SK-N-SH treated with all-trans-retinoic acid at 6 μM for 48 hours (cell line): ENCODE data around the gene ANKRD2.

ENCODE experiments used
- ATAC-seq: fragments of 200-7000 bp; cut with Tn5 transposase; 3 replicates; pipeline ENCODE4 v1.9.1; 2020; ENCODE audit warnings: mild to moderate bottlenecking, moderate library complexity
- ARNTL ChIP-seq: fragments of 450-650 bp; formaldehyde crosslinking; IDR thresholded peaks from 2 replicates; pipeline ENCODE4 v1.5.0; 2020; ENCODE audit warnings: low read depth, mild to moderate bottlenecking, moderate library complexity, borderline replicate concordance
- BACH2 ChIP-seq: fragments of 250-450 bp; sonication (Bioruptor Pico); IDR thresholded peaks from 2 replicates; pipeline ENCODE4 v1.9.0; 2021; ENCODE audit warnings: mild to moderate bottlenecking, borderline replicate concordance
- CREB5 ChIP-seq: fragments of 250-450 bp; sonication (Bioruptor Pico); IDR thresholded peaks from 2 replicates; pipeline ENCODE4 v1.5.1; 2020; ENCODE audit warnings: low read depth, mild to moderate bottlenecking, moderate library complexity
- CSDC2 ChIP-seq: fragments of 250-450 bp; sonication (Bioruptor Pico); IDR thresholded peaks from 2 replicates; pipeline ENCODE4 v1.5.0; 2020; ENCODE audit warnings: mild to moderate bottlenecking, moderate library complexity
- ESRRG ChIP-seq: fragments of 250-450 bp; sonication (Bioruptor Pico); IDR thresholded peaks from 2 replicates; pipeline ENCODE4 v1.6.1; 2021; ENCODE audit warnings: mild to moderate bottlenecking
- GLIS3 ChIP-seq: fragments of 250-450 bp; sonication (Bioruptor Pico); IDR thresholded peaks from 2 replicates; pipeline ENCODE4 v1.5.0; 2020; ENCODE audit warnings: mild to moderate bottlenecking, moderate library complexity
- ISL1 ChIP-seq: fragments of 250-450 bp; sonication (Bioruptor Pico); IDR thresholded peaks from 2 replicates; pipeline ENCODE4 v2.1.2; 2022; ENCODE audit warnings: mild to moderate bottlenecking, moderate library complexity
- OSR1 ChIP-seq: fragments of 250-450 bp; sonication (Bioruptor Pico); IDR thresholded peaks from 2 replicates; pipeline ENCODE4 v1.8.0; 2022; ENCODE audit warnings: moderate library complexity, mild to moderate bottlenecking, inconsistent platforms
- PPARA ChIP-seq: fragments of 250-450 bp; sonication (Bioruptor Pico); IDR thresholded peaks from 2 replicates; pipeline ENCODE4 v1.5.0; 2020; ENCODE audit warnings: mild to moderate bottlenecking, borderline replicate concordance
- RARB ChIP-seq: fragments of 250-450 bp; sonication (Bioruptor Pico); IDR thresholded peaks from 2 replicates; pipeline ENCODE4 v1.8.0; 2021; ENCODE audit warnings: mild to moderate bottlenecking, moderate library complexity
- SNAI2 ChIP-seq: fragments of 250-450 bp; sonication (Bioruptor Pico); IDR thresholded peaks from 2 replicates; pipeline ENCODE4 v1.5.0; 2020; ENCODE audit warnings: mild to moderate bottlenecking, moderate library complexity
- TCF4 ChIP-seq: fragments of 250-450 bp; sonication (Bioruptor Pico); IDR thresholded peaks from 2 replicates; pipeline ENCODE4 v1.8.0; 2021; ENCODE audit warnings: mild to moderate bottlenecking, moderate library complexity, borderline replicate concordance
- ZC3H10 ChIP-seq: fragments of 250-450 bp; sonication (Bioruptor Pico); IDR thresholded peaks from 2 replicates; pipeline ENCODE4 v1.5.1; 2021; ENCODE audit warnings: mild to moderate bottlenecking, moderate library complexity
- ZFP3 ChIP-seq: fragments of 250-450 bp; sonication (Bioruptor Pico); IDR thresholded peaks from 2 replicates; pipeline ENCODE4 v1.5.0; 2020; ENCODE audit warnings: mild to moderate bottlenecking, moderate library complexity
- ZFP30 ChIP-seq: fragments of 450-650 bp; formaldehyde crosslinking; IDR thresholded peaks from 2 replicates; pipeline ENCODE4 v1.5.0; 2022; ENCODE audit warnings: mild to moderate bottlenecking, moderate library complexity
- ZNF565 ChIP-seq: fragments of 450-650 bp; formaldehyde crosslinking; conservative IDR thresholded peaks from 2 replicates; pipeline ENCODE4 v1.5.0; 2020; ENCODE audit warnings: low read depth, mild to moderate bottlenecking, moderate library complexity
- ZNF70 ChIP-seq: fragments of 450-650 bp; formaldehyde crosslinking; IDR thresholded peaks from 2 replicates; pipeline ENCODE4 v1.5.0; 2020; ENCODE audit warnings: mild to moderate bottlenecking, moderate library complexity
- ZNF8 ChIP-seq: fragments of 450-650 bp; formaldehyde crosslinking; IDR thresholded peaks from 2 replicates; pipeline ENCODE4 v1.5.0; 2020; ENCODE audit warnings: mild to moderate bottlenecking, moderate library complexity
- TF ChIP-seq, protein P1 (sequence below): fragments of 250-450 bp; sonication (Bioruptor Pico); IDR thresholded peaks from 2 replicates; pipeline ENCODE4 v1.8.0; 2020; ENCODE audit warnings: mild to moderate bottlenecking, moderate library complexity, borderline replicate concordance
- TF ChIP-seq, protein P2 (sequence below): fragments of 250-450 bp; sonication (Bioruptor Pico); IDR thresholded peaks from 2 replicates; pipeline ENCODE4 v1.8.0; 2021; ENCODE audit warnings: low read depth, mild to moderate bottlenecking, moderate library complexity, borderline replicate concordance
- TF ChIP-seq, protein P3 (sequence below): fragments of 250-450 bp; sonication (Bioruptor Pico); IDR thresholded peaks from 2 replicates; pipeline ENCODE4 v1.5.0; 2020; ENCODE audit warnings: mild to moderate bottlenecking, moderate library complexity
- TF ChIP-seq, protein P4 (sequence below): fragments of 250-450 bp; sonication (Bioruptor Pico); IDR thresholded peaks from 2 replicates; pipeline ENCODE4 v1.5.1; 2021; ENCODE audit warnings: mild to moderate bottlenecking, moderate library complexity

The ANKRD2 gene

GRCh38 chr10:97587183-97587582 is 14.6 kb downstream of the ANKRD2 start:
- no peak for ATAC-seq
- no peak for TF ChIP-seq ARNTL
- no peak for TF ChIP-seq ZC3H10 (CRISPR knock-in tag)
- TF ChIP-seq CSDC2 (CRISPR knock-in tag), result no peak
- no peak for TF ChIP-seq CREB5 (CRISPR knock-in tag)
- no peak for TF ChIP-seq ZFP30 (CRISPR knock-in tag)
- TF ChIP-seq ESRRG (CRISPR knock-in tag), result no peak
- no peak for TF ChIP-seq GLIS3 (CRISPR knock-in tag)
- TF ChIP-seq, protein P1, sequence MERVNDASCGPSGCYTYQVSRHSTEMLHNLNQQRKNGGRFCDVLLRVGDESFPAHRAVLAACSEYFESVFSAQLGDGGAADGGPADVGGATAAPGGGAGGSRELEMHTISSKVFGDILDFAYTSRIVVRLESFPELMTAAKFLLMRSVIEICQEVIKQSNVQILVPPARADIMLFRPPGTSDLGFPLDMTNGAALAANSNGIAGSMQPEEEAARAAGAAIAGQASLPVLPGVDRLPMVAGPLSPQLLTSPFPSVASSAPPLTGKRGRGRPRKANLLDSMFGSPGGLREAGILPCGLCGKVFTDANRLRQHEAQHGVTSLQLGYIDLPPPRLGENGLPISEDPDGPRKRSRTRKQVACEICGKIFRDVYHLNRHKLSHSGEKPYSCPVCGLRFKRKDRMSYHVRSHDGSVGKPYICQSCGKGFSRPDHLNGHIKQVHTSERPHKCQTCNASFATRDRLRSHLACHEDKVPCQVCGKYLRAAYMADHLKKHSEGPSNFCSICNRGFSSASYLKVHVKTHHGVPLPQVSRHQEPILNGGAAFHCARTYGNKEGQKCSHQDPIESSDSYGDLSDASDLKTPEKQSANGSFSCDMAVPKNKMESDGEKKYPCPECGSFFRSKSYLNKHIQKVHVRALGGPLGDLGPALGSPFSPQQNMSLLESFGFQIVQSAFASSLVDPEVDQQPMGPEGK (CRISPR knock-in tag), result no peak
- TF ChIP-seq TCF4 (CRISPR knock-in tag), result no peak
- TF ChIP-seq RARB, result no peak
- TF ChIP-seq ZFP3, result no peak

- no peak for TF ChIP-seq ZFP30 (CRISPR knock-in tag)
- no peak for TF ChIP-seq PPARA
- TF ChIP-seq ZC3H10 (CRISPR knock-in tag), result no peak
- TF ChIP-seq ARNTL, result no peak
- no peak for TF ChIP-seq ZNF8 (CRISPR knock-in tag)
- no peak for TF ChIP-seq ZNF70 (CRISPR knock-in tag)
- TF ChIP-seq BACH2 (CRISPR knock-in tag), result no peak
- TF ChIP-seq TCF4 (CRISPR knock-in tag), result no peak
- TF ChIP-seq, protein P2, sequence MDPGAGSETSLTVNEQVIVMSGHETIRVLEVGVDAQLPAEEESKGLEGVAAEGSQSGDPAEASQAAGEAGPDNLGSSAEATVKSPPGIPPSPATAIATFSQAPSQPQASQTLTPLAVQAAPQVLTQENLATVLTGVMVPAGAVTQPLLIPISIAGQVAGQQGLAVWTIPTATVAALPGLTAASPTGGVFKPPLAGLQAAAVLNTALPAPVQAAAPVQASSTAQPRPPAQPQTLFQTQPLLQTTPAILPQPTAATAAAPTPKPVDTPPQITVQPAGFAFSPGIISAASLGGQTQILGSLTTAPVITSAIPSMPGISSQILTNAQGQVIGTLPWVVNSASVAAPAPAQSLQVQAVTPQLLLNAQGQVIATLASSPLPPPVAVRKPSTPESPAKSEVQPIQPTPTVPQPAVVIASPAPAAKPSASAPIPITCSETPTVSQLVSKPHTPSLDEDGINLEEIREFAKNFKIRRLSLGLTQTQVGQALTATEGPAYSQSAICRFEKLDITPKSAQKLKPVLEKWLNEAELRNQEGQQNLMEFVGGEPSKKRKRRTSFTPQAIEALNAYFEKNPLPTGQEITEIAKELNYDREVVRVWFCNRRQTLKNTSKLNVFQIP, result no peak
- no peak for TF ChIP-seq OSR1 (CRISPR knock-in tag)
- TF ChIP-seq ISL1 (CRISPR knock-in tag), result no peak
- no peak for TF ChIP-seq GLIS3 (CRISPR knock-in tag)
- no peak for TF ChIP-seq CREB5 (CRISPR knock-in tag)
- TF ChIP-seq ZFP3, result no peak
- no peak for TF ChIP-seq ZNF565
- TF ChIP-seq CSDC2 (CRISPR knock-in tag), result no peak
- no peak for TF ChIP-seq ESRRG (CRISPR knock-in tag)
- TF ChIP-seq, protein P3, sequence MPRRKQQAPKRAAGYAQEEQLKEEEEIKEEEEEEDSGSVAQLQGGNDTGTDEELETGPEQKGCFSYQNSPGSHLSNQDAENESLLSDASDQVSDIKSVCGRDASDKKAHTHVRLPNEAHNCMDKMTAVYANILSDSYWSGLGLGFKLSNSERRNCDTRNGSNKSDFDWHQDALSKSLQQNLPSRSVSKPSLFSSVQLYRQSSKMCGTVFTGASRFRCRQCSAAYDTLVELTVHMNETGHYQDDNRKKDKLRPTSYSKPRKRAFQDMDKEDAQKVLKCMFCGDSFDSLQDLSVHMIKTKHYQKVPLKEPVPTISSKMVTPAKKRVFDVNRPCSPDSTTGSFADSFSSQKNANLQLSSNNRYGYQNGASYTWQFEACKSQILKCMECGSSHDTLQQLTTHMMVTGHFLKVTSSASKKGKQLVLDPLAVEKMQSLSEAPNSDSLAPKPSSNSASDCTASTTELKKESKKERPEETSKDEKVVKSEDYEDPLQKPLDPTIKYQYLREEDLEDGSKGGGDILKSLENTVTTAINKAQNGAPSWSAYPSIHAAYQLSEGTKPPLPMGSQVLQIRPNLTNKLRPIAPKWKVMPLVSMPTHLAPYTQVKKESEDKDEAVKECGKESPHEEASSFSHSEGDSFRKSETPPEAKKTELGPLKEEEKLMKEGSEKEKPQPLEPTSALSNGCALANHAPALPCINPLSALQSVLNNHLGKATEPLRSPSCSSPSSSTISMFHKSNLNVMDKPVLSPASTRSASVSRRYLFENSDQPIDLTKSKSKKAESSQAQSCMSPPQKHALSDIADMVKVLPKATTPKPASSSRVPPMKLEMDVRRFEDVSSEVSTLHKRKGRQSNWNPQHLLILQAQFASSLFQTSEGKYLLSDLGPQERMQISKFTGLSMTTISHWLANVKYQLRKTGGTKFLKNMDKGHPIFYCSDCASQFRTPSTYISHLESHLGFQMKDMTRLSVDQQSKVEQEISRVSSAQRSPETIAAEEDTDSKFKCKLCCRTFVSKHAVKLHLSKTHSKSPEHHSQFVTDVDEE, result no peak
- TF ChIP-seq SNAI2 (CRISPR knock-in tag), result no peak
- TF ChIP-seq, protein P4, sequence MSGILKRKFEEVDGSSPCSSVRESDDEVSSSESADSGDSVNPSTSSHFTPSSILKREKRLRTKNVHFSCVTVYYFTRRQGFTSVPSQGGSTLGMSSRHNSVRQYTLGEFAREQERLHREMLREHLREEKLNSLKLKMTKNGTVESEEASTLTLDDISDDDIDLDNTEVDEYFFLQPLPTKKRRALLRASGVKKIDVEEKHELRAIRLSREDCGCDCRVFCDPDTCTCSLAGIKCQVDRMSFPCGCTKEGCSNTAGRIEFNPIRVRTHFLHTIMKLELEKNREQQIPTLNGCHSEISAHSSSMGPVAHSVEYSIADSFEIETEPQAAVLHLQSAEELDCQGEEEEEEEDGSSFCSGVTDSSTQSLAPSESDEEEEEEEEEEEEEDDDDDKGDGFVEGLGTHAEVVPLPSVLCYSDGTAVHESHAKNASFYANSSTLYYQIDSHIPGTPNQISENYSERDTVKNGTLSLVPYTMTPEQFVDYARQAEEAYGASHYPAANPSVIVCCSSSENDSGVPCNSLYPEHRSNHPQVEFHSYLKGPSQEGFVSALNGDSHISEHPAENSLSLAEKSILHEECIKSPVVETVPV (CRISPR knock-in tag), result no peak
- ATAC-seq, result no peak
Observed at GRCh38 chr10:97589479-97589878, 16.9 kb downstream of the ANKRD2 start, which contains the start of gene C10orf62. C10orf62 (plus strand) TSS chr10:97589721; CDS start chr10:97589898, 177 bp downstream.
